ENCODE data around the gene SLCO1B1. TPM values are rescaled to one million over a fixed set of nuclear protein-coding genes. Genes with fewer than 3 reads are reported as not detected.
"Not testable (repeated sequence)": the region's sequence is repeated elsewhere in the genome, so short reads cannot be mapped to it uniquely, and the experiment has no call there.

Gene SLCO1B1
- not detected in 2 replicates for total RNA-seq

DNA sequence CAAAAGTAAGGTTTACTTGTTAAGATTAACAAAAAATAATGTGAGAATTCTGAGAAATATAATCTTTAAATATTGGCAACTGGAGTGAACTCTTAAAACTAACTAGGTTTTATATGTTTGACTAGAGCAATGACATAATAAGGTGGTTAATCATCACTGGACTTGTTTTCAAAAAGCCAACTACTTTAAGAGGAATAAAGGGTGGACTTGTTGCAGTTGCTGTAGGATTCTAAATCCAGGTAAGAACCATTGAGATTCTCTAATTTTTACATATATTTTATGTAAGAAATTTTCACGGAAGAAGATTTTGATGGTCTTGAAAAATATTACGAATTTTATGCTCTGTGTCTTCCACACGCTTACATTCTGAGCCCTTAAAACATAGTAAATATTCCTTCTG is at the start of gene SLCO1B1:
Gene SLCO1B1, plus strand, starts transcription at position 197 of the 400 bp plus-strand sequence. CDS start 10,381 bp downstream, outside the sequence.
- no peak for DNase-seq (ENCODE audit: low read depth)
- H3K36me3 ChIP-seq (ENCODE audit: control insufficient read depth, insufficient read depth, low read length): no peaks in the 10 kb centered on the region
- no peak within 1 kb of the TSS for H3K4me3 ChIP-seq (ENCODE audit: low read depth, low read length)

GRCh38 chr12:21084753-21085152 is 46.2 kb upstream of the SLCO1B1 start:
- not testable (repeated sequence) for H3K36me3 ChIP-seq (ENCODE audit: control insufficient read depth, insufficient read depth, low read length); H3K4me3 ChIP-seq (ENCODE audit: low read depth, low read length); H3K27me3 ChIP-seq (ENCODE audit: control insufficient read depth, insufficient read depth, low read length); DNase-seq (ENCODE audit: low read depth)

More for the DNA sequence above, at the start of gene SLCO1B1:
- TF ChIP-seq, protein P1, sequence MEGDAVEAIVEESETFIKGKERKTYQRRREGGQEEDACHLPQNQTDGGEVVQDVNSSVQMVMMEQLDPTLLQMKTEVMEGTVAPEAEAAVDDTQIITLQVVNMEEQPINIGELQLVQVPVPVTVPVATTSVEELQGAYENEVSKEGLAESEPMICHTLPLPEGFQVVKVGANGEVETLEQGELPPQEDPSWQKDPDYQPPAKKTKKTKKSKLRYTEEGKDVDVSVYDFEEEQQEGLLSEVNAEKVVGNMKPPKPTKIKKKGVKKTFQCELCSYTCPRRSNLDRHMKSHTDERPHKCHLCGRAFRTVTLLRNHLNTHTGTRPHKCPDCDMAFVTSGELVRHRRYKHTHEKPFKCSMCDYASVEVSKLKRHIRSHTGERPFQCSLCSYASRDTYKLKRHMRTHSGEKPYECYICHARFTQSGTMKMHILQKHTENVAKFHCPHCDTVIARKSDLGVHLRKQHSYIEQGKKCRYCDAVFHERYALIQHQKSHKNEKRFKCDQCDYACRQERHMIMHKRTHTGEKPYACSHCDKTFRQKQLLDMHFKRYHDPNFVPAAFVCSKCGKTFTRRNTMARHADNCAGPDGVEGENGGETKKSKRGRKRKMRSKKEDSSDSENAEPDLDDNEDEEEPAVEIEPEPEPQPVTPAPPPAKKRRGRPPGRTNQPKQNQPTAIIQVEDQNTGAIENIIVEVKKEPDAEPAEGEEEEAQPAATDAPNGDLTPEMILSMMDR (IDR thresholded peaks at IDR 0.05; ENCODE audit: insufficient read depth, low read length, poor library complexity, severe bottlenecking): no peak
- no peaks in the 10 kb centered on the region for H3K27me3 ChIP-seq (ENCODE audit: control insufficient read depth, insufficient read depth, low read length)

DNA sequence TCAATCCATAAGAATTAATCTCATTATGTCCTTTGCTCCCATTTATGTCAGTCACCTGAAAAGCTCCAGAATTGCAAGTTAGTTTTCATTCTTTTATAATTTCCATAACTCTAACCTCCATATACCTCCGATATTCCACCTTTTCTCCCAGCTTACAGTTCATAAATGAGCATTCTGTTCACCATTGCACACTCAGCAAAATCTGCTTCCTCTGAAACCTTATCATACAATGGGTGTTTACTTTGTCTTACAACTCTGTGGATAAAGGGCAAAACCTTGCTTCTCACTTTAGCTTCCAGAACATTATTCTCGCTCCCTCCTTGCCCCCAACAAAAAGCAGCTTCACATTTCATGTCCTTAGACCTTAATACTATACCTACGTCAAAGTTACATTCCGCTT is 19.3 kb upstream of the SLCO1B1 start:
- TF ChIP-seq, protein P1 (IDR thresholded peaks at IDR 0.05; ENCODE audit: insufficient read depth, low read length, poor library complexity, severe bottlenecking): no peak
- Histone ChIP-seq H3K36me3 (ENCODE audit: control insufficient read depth, insufficient read depth, low read length) (no peaks in the 10 kb centered on the region), H3K4me3 (ENCODE audit: low read depth, low read length) (no peak overlapping the region), H3K27me3 (ENCODE audit: control insufficient read depth, insufficient read depth, low read length) (no peaks in the 10 kb centered on the region)
- DNase-seq (ENCODE audit: low read depth): no peak

DNA sequence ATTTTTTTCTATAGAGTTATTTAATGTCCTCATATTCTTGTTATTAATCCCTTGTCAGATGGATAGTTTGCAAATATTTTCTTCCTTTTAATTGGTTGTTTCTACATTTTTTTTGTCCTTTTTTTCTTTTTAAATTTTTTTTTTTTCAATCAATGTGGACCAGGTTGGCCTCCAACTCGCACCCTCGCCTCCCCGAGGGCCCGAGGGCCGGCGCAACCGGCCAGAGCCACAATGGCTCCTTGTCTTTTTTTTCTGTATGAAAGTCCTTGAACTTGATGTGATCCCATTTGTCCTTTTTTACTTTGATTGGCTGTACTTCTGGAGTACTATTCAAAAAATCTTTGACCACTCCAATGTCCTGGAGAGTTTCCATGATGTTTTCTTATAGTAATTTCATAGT is 17.7 kb upstream of the SLCO1B1 start:
- TF ChIP-seq, protein P1 (IDR thresholded peaks at IDR 0.05; ENCODE audit: insufficient read depth, low read length, poor library complexity, severe bottlenecking): no peak
- no peaks in the 10 kb centered on the region for H3K27me3 ChIP-seq (ENCODE audit: control insufficient read depth, insufficient read depth, low read length)
- H3K36me3 ChIP-seq (ENCODE audit: control insufficient read depth, insufficient read depth, low read length): no peaks in the 10 kb centered on the region
- H3K4me3 ChIP-seq (ENCODE audit: low read depth, low read length): no peak overlapping the region
- no peak for DNase-seq (ENCODE audit: low read depth)

GRCh38 chr12:21117995-21118394 is 13.0 kb upstream of the SLCO1B1 start:
- TF ChIP-seq, protein P1 (IDR thresholded peaks at IDR 0.05; ENCODE audit: insufficient read depth, low read length, poor library complexity, severe bottlenecking): no peak
- H3K36me3 ChIP-seq (ENCODE audit: control insufficient read depth, insufficient read depth, low read length): no peaks in the 10 kb centered on the region
- no peak overlapping the region for H3K4me3 ChIP-seq (ENCODE audit: low read depth, low read length)
- H3K27me3 ChIP-seq (ENCODE audit: control insufficient read depth, insufficient read depth, low read length): no peaks in the 10 kb centered on the region
- no peak for DNase-seq (ENCODE audit: low read depth)

- no peak for DNase-seq (ENCODE audit: low read depth)
- Histone ChIP-seq H3K36me3 (ENCODE audit: control insufficient read depth, insufficient read depth, low read length) (no peaks in the 10 kb centered on the region), H3K27me3 (ENCODE audit: control insufficient read depth, insufficient read depth, low read length) (no peaks in the 10 kb centered on the region), H3K4me3 (ENCODE audit: low read depth, low read length) (no peak overlapping the region)
- TF ChIP-seq, protein P1 (IDR thresholded peaks at IDR 0.05; ENCODE audit: insufficient read depth, low read length, poor library complexity, severe bottlenecking): no peak
Measured at GRCh38 chr12:21118760-21119159, 12.2 kb upstream of the SLCO1B1 start.

Measured in kidney epithelial cell (primary cell).